HepG2 (cell line): ENCODE data around the gene SAPCD1. TPM values are rescaled to one million over a fixed set of nuclear protein-coding genes. Genes with fewer than 3 reads are reported as not detected.

Source experiments
- BHLHE40 ChIP-seq: IDR thresholded peaks from 2 replicates; pipeline ENCODE4 v1.6.1; 2011; ENCODE audit warnings: low read length, improper control_type of control experiment
- HOXA5 ChIP-seq: sonication (generic); formaldehyde crosslinking; IDR thresholded peaks from 2 replicates; pipeline ENCODE4 v1.4.0; 2020; ENCODE audit warnings: missing genetic modification reagents
- KDM2A ChIP-seq: sonication (generic); formaldehyde crosslinking; IDR thresholded peaks from 2 replicates; pipeline ENCODE4 v1.4.0; 2020; ENCODE audit warnings: low read depth, missing genetic modification reagents, borderline replicate concordance
- KLF16 ChIP-seq, 2 experiments: sonication (generic) in 1 of 2; formaldehyde crosslinking in 1 of 2; IDR thresholded peaks; 2 replicates each; pipeline versions ENCODE4 v1.6.1 to v1.8.0; 2016 to 2023; ENCODE audit warnings: missing genetic modification reagents in 2 of 2, missing compliant biosample characterization in 1 of 2
- KMT2A ChIP-seq: sonication (generic); formaldehyde crosslinking; IDR thresholded peaks from 2 replicates; pipeline ENCODE4 v1.4.0; 2020; ENCODE audit warnings: missing genetic modification reagents
- MTF1 ChIP-seq: sonication (generic); formaldehyde crosslinking; IDR thresholded peaks from 2 replicates; pipeline ENCODE4 v1.5.0; 2020; ENCODE audit warnings: missing genetic modification reagents
- MTF2 ChIP-seq: sonication (generic); formaldehyde crosslinking; IDR thresholded peaks from 2 replicates; pipeline ENCODE4 v1.5.0; 2020; ENCODE audit warnings: missing genetic modification reagents, borderline replicate concordance
- NFIC ChIP-seq: IDR thresholded peaks from 2 replicates; pipeline ENCODE4 v1.6.1; 2012; ENCODE audit warnings: mild to moderate bottlenecking, low read length, inconsistent platforms
- NFKBIZ ChIP-seq: IDR thresholded peaks from 2 replicates; pipeline ENCODE4 v1.6.1; 2018; ENCODE audit warnings: missing genetic modification reagents, missing compliant biosample characterization
- SETDB1 ChIP-seq: sonication (generic); formaldehyde crosslinking; IDR thresholded peaks from 2 replicates; pipeline ENCODE4 v1.5.1; 2020; ENCODE audit warnings: missing genetic modification reagents, mild to moderate bottlenecking, borderline replicate concordance
- TAF15 ChIP-seq: fragments of 200-400 bp; formaldehyde crosslinking; IDR thresholded peaks from one replicate; pipeline ENCODE4 v1.6.1; 2018; ENCODE audit warnings: mild to moderate bottlenecking, low read depth, low read length; ENCODE audit not compliant: poor library complexity, severe bottlenecking
- TMF1 ChIP-seq: sonication (generic); formaldehyde crosslinking; IDR thresholded peaks from 2 replicates; pipeline ENCODE4 v1.8.1; 2022; ENCODE audit warnings: low read depth, missing genetic modification reagents
- ZNF331 ChIP-seq: sonication (generic); formaldehyde crosslinking; IDR thresholded peaks from 2 replicates; pipeline ENCODE4 v1.4.0; 2020; ENCODE audit warnings: missing genetic modification reagents
- ZNF44 ChIP-seq: sonication (generic); formaldehyde crosslinking; IDR thresholded peaks from 2 replicates; pipeline ENCODE4 v1.5.1; 2020; ENCODE audit warnings: mild to moderate bottlenecking, missing genetic modification reagents
- ZNF564 ChIP-seq: sonication (generic); formaldehyde crosslinking; IDR thresholded peaks from 2 replicates; pipeline ENCODE4 v1.8.1; 2023; ENCODE audit warnings: mild to moderate bottlenecking, missing genetic modification reagents
- ZNF747 ChIP-seq: sonication (generic); formaldehyde crosslinking; IDR thresholded peaks from 2 replicates; pipeline ENCODE4 v1.8.1; 2023; ENCODE audit warnings: missing genetic modification reagents, mild to moderate bottlenecking, borderline replicate concordance
- polyA plus RNA-seq, 8 experiments: library from polyadenylated mRNA; depleted of rRNA in 3 of 8; stranded (reverse) in 7 of 8; unstranded in 1 of 8; fragments of >200 nt; fragmentation: Illumina TruSeq in 4 of 8; extraction: Trizol in 4 of 8; gene quantifications; 2 replicates each; pipeline versions ENCODE4 v1.2.1 to v1.2.3, GENCODE V29; 2011 to 2016; ENCODE audit warnings: low read depth in 4 of 8, missing spikeins in 1 of 8, mixed read lengths in 1 of 8; ENCODE audit not compliant: insufficient read depth in 1 of 8
- total RNA-seq, 5 experiments: library from RNA; depleted of rRNA; stranded (reverse); fragments of >200 nt; fragmentation: Illumina TruSeq; extraction: Trizol; gene quantifications; 2 replicates each; pipeline ENCODE4 v1.2.3, GENCODE V29; 2016; ENCODE audit warnings: low read depth in 1 of 5
- TF ChIP-seq, protein P1 (sequence below): sonication (generic); formaldehyde crosslinking; IDR thresholded peaks from 2 replicates; pipeline ENCODE4 v1.8.1; 2023; ENCODE audit warnings: missing genetic modification reagents, inconsistent platforms, borderline replicate concordance
- TF ChIP-seq, protein P2 (sequence below): IDR thresholded peaks from 2 replicates; pipeline ENCODE4 v1.6.1; 2016; ENCODE audit warnings: low read depth, missing genetic modification reagents, missing compliant biosample characterization
- TF ChIP-seq, protein P3 (sequence below): sonication (generic); formaldehyde crosslinking; IDR thresholded peaks from 2 replicates; pipeline ENCODE4 v1.4.0; 2020; ENCODE audit warnings: missing genetic modification reagents
- TF ChIP-seq, protein P4 (sequence below): sonication (generic); formaldehyde crosslinking; IDR thresholded peaks from 2 replicates; pipeline ENCODE4 v1.5.0; 2020; ENCODE audit warnings: mild to moderate bottlenecking, missing genetic modification reagents

Gene SAPCD1
- total and polyA plus RNA-seq, 2 of the 13 experiments (the other 11 are each of a cell fraction or from before 2014, with no cell fraction given): 2.5 to 3.9 TPM

DNA sequence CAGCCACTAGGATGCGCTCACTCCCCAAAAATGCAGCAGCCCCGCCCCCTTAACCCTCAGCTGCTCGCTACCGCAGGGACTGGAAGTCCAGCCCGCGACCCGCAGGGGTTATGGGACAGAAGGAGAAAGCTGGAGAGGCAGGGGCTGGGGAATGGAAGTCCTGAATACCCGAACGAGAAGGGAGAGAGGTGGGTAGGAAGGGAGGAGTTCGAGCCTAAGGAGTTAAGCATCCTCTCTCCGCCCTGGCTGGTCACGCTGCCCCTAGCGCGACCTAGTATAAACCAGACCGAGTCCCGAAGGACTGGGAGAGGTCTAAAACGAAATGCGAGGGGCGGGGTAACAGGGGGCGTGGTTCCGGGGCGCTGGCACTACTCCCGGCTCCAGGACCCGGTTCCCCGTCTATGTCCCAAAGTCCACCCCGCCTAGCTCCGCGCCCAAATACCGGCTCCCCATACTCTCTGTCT, 32.9 kb upstream of the SAPCD1 start (continued):
- TF ChIP-seq MTF1 (CRISPR knock-in tag) (no peak), ZNF331 (CRISPR knock-in tag) (no peak; the same call in 1 of the 2 replicates), ZNF564 (CRISPR knock-in tag) (no peak), KDM2A (CRISPR knock-in tag) (peak; percentile 99; the same call in 1 of the 2 replicates), HOXA5 (CRISPR knock-in tag) (peak; percentile 76), NFKBIZ (CRISPR knock-in tag) (no peak), BHLHE40 (no peak), SETDB1 (CRISPR knock-in tag) (no peak), MTF2 (CRISPR knock-in tag) (no peak), ZNF44 (CRISPR knock-in tag) (no peak), NFIC (no peak), TMF1 (CRISPR knock-in tag) (0 out of 2 replicates have a peak, but pooled peaks have one; percentile 8), KMT2A (CRISPR knock-in tag) (no peak), TAF15 (no peak), KLF16 (CRISPR knock-in tag; IDR thresholded peaks at IDR 0.05) (peak in 1 of 2 experiments; percentile 98; a peak in 2 of 4 replicates), ZNF747 (CRISPR knock-in tag) (no peak)
- TF ChIP-seq, protein P1, sequence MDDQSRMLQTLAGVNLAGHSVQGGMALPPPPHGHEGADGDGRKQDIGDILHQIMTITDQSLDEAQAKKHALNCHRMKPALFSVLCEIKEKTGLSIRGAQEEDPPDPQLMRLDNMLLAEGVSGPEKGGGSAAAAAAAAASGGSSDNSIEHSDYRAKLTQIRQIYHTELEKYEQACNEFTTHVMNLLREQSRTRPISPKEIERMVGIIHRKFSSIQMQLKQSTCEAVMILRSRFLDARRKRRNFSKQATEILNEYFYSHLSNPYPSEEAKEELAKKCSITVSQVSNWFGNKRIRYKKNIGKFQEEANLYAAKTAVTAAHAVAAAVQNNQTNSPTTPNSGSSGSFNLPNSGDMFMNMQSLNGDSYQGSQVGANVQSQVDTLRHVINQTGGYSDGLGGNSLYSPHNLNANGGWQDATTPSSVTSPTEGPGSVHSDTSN (CRISPR knock-in tag): 0 out of 2 replicates have a peak, but pooled peaks have one; percentile 26
- TF ChIP-seq, protein P2, sequence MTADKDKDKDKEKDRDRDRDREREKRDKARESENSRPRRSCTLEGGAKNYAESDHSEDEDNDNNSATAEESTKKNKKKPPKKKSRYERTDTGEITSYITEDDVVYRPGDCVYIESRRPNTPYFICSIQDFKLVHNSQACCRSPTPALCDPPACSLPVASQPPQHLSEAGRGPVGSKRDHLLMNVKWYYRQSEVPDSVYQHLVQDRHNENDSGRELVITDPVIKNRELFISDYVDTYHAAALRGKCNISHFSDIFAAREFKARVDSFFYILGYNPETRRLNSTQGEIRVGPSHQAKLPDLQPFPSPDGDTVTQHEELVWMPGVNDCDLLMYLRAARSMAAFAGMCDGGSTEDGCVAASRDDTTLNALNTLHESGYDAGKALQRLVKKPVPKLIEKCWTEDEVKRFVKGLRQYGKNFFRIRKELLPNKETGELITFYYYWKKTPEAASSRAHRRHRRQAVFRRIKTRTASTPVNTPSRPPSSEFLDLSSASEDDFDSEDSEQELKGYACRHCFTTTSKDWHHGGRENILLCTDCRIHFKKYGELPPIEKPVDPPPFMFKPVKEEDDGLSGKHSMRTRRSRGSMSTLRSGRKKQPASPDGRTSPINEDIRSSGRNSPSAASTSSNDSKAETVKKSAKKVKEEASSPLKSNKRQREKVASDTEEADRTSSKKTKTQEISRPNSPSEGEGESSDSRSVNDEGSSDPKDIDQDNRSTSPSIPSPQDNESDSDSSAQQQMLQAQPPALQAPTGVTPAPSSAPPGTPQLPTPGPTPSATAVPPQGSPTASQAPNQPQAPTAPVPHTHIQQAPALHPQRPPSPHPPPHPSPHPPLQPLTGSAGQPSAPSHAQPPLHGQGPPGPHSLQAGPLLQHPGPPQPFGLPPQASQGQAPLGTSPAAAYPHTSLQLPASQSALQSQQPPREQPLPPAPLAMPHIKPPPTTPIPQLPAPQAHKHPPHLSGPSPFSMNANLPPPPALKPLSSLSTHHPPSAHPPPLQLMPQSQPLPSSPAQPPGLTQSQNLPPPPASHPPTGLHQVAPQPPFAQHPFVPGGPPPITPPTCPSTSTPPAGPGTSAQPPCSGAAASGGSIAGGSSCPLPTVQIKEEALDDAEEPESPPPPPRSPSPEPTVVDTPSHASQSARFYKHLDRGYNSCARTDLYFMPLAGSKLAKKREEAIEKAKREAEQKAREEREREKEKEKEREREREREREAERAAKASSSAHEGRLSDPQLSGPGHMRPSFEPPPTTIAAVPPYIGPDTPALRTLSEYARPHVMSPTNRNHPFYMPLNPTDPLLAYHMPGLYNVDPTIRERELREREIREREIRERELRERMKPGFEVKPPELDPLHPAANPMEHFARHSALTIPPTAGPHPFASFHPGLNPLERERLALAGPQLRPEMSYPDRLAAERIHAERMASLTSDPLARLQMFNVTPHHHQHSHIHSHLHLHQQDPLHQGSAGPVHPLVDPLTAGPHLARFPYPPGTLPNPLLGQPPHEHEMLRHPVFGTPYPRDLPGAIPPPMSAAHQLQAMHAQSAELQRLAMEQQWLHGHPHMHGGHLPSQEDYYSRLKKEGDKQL (CRISPR knock-in tag): peak; percentile 41; the same call in 1 of the 2 replicates
- TF ChIP-seq, protein P3, sequence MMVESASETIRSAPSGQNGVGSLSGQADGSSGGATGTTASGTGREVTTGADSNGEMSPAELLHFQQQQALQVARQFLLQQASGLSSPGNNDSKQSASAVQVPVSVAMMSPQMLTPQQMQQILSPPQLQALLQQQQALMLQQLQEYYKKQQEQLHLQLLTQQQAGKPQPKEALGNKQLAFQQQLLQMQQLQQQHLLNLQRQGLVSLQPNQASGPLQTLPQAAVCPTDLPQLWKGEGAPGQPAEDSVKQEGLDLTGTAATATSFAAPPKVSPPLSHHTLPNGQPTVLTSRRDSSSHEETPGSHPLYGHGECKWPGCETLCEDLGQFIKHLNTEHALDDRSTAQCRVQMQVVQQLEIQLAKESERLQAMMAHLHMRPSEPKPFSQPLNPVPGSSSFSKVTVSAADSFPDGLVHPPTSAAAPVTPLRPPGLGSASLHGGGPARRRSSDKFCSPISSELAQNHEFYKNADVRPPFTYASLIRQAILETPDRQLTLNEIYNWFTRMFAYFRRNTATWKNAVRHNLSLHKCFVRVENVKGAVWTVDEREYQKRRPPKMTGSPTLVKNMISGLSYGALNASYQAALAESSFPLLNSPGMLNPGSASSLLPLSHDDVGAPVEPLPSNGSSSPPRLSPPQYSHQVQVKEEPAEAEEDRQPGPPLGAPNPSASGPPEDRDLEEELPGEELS (CRISPR knock-in tag): peak; percentile 59
- TF ChIP-seq, protein P4, sequence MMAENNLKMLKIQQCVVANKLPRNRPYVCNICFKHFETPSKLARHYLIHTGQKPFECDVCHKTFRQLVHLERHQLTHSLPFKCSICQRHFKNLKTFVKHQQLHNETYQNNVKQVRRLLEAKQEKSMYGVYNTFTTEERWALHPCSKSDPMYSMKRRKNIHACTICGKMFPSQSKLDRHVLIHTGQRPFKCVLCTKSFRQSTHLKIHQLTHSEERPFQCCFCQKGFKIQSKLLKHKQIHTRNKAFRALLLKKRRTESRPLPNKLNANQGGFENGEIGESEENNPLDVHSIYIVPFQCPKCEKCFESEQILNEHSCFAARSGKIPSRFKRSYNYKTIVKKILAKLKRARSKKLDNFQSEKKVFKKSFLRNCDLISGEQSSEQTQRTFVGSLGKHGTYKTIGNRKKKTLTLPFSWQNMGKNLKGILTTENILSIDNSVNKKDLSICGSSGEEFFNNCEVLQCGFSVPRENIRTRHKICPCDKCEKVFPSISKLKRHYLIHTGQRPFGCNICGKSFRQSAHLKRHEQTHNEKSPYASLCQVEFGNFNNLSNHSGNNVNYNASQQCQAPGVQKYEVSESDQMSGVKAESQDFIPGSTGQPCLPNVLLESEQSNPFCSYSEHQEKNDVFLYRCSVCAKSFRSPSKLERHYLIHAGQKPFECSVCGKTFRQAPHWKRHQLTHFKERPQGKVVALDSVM (CRISPR knock-in tag): 0 out of 2 replicates have a peak, but pooled peaks have one; percentile 56
